Pericardium fibroblast (primary cell): ENCODE results near the gene CYP51A1. TPM values are rescaled to one million over a fixed set of nuclear protein-coding genes. Genes with fewer than 3 reads are reported as not detected.

Source experiments
- total RNA-seq: library from RNA; depleted of rRNA; stranded (reverse); fragments of >200 nt; gene quantifications from 2 replicates; pipeline ENCODE4 v1.2.3, GENCODE V29; 2015

The CYP51A1 gene
- total RNA-seq = 129 and 166 TPM in 2 replicates

GRCh38 chr7:92134271-92135051, at the start of gene CYP51A1:
Gene CYP51A1, minus strand, starts transcription at chr7:92134477. Its CDS starts 113 bp downstream, at chr7:92134364.

GRCh38 chr7:92178928-92179924, 44.9 kb upstream of the CYP51A1 start, which contains the start of gene LRRD1:
Gene LRRD1, minus strand, starts transcription at chr7:92179142. Its CDS starts 13,940 bp downstream, at chr7:92165202.

Other genes starting within 250 kb of the CYP51A1 start
- gene AKAP9, start 193.6 kb downstream of the CYP51A1 start, total RNA-seq = 22.3 and 25.7 TPM in 2 replicates
- gene LRRD1, start 44.7 kb upstream of the CYP51A1 start, total RNA-seq = not detected in 2 replicates
- 16.7 and 28.6 TPM in 2 replicates for gene KRIT1, start 111.4 kb upstream of the CYP51A1 start, total RNA-seq
- 20.3 and 21.9 TPM in 2 replicates for gene ANKIB1, start 111.5 kb upstream of the CYP51A1 start, total RNA-seq